Hematopoietic multipotent progenitor cell treated with erythropoietin and hydrocortisone succinate and interleukin-3 and kit ligand, for 17 days (in vitro differentiated cells): Measurements from ENCODE around the gene DAPK1.

Source experiments
- DNase-seq: peaks from one replicate; pipeline ENCODE4 v3.0.0-alpha.2; 2015; ENCODE audit warnings: low spot score

Gene DAPK1

DNA sequence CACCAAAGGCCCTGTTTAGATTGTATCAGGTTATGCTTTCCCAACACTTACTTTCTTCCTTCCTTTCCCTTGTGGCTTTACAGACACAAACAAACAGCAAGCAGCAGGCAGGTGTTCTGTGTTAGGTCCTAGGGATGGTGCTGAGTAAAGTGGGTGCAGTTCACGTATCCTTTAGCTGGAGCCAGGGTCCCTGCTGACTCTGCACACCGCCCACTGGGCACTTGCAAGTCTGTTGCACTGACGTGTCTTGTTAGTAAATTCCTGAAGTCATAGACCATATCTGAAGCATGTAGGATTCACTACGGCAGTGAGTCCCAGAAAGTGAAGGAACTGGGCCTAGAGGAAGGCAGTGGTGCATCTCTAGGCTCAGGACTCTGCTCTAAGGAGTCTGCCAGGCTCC, 96.5 kb downstream of the DAPK1 start:
- no peak for DNase-seq

DNA sequence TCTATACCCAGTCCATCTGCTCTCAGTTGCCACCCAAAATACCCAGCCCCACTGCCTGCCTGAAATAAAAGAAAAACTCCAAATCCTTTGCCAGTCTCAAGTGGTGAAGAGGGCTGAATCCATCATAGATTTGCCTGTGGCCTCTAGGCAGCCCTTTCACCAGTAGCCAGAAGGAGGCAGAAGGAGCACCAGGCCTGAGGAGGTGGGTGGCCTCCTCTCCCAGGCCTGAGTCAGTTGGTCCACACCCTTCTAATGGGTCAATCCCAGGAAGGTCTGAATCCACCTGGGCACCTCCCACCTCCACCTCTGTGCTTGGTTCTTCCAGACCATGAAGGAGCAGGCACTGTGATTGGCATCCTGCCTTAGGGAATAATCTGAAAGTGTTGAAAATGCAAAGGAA, 97.0 kb downstream of the DAPK1 start:
- DNase-seq, result no peak

DNA sequence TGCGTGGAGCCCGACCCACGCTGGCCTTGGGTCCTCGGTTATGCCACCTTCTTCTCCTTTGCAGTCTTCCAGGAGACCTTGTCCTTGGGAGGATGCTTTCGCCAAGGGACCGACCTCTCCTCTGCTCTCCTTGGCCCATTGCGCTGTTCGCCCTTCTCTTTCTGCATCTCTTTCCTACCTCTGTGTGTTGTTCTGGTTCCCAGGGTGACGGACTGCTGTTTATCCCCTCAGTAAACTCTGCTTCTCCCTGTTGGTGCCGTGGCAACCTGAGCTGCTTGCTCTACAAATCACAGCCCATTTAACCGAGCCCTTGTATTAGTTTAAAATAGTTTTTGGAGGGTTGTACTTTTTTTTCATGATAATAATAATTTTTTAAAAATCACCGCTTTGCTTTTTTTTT, 97.9 kb downstream of the DAPK1 start:
- no peak for DNase-seq

DNA sequence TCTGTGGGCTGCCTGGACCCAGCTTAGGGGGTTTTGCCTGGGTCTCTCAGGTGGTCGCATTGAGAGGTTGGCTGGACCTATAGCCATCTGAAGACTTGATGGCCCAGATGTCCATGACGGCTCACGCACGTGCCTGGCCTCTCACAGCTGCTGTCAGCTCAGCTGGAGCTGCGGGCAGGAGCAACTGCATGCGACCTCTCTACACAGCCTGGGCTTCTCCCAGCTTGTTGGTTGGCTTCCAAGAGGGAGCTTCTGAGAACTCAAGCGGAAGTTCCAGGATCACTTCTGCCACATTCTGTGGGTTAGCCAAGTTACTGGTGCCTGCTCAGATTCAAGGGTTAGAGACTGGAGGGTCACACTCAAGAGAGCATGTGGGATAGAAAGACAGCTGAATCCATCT, 99.2 kb downstream of the DAPK1 start:
- no peak for DNase-seq

DNA sequence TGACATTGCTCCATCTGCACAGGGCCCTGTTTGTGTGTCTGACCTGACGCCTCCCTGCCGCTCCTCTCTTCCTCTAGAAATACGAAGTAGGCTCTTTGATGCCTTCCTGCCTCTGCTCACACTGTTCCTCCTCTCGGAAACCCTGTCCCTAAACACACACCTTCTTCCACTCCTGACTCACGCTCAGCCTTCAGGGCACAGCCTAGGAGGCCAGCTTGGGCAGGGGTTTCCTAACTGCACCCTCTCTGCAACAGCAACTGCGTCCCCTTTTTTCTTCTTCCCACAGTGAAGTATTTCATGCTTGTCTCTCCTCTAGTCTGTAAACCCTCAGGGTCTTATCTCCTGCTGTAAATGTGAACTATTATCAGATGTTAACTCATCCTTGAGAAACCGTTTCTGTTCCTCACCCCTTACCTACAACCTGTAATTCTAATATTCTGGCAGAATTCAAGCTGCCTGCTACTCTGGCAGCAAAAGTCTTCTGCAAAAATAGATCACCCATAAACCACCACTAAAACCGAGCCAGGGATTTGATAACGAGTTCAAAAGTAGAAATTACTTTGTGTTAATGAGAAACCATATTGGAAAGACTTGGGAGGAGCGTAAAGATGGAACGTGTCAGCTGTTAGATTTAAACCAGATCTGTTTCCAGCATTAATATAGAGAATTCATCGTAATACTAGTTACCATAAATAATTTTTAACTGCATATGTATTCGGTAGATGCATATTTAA, 100.2 kb downstream of the DAPK1 start:
- no peak for DNase-seq

DNA sequence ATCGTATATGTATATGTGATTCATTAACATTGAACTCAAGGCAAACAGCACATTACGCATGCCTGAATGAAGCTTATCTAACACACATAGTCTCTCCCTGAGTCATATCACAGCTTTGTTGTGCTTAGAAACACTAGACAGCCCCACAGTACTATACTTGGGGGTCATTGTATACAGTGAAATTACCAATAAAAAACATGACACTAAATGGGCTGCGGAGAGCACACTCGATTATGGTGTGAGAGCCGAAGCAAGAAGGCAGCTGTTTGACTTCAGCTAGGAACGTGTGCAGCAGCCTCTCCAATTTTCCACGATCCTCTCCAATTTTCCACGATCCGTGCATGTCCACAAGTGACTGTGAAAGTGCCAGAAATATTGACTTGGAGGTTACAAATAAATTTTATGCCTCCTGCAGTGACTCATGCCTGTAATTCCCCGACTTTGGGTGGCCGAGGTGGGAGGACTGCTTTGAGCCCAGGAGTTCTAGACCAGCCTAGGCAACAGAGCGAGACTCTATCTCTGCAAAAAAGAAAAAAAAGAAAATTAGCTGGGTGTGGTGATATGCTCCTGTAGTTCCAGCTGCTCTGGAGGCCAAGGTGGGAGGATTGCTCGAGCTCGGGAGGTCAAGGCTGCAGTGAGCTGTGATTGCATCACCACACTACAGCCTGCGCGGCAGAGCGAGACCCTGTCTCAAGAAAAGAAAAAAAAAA, 102.4 kb downstream of the DAPK1 start:
- no peak for DNase-seq

DNA sequence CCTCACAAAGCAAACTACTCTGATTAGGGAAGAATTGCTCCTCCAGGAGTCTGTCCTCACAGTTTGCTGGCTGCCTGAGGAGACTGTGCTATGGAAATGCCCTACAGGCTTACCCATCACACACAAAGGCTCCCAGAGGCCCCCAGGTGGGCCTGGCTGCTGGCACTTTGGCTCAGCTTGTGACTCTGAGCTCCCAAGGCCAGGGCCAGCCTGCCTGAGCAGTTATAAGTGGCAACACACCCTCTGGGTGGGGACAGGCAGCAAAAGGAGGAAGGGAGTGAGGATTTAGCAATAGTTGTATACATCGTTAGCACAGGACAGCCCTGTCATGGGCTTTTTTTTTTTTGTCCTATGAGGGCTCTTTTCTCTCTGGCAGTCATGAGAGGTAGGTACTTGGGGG, 103.5 kb downstream of the DAPK1 start:
- no peak for DNase-seq

DNA sequence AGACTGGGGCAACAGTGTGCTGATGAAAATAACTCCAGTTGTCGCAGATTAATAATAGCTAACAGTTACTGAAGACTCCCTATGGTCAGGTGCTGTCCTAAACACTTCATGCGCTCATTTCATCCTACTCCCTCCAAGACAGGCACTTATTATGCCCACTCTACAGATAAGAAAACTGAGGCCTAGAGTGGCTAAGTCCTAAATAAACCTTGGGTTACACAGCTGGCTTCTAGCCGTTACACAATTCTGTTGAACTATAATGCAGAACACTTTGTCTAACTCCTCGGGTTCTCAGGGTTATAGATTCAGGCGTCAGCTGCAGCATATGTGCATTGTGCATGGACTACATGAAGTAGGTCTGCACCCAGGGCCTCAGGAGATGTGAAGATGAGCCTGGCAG, 103.9 kb downstream of the DAPK1 start:
- DNase-seq, result no peak

DNA sequence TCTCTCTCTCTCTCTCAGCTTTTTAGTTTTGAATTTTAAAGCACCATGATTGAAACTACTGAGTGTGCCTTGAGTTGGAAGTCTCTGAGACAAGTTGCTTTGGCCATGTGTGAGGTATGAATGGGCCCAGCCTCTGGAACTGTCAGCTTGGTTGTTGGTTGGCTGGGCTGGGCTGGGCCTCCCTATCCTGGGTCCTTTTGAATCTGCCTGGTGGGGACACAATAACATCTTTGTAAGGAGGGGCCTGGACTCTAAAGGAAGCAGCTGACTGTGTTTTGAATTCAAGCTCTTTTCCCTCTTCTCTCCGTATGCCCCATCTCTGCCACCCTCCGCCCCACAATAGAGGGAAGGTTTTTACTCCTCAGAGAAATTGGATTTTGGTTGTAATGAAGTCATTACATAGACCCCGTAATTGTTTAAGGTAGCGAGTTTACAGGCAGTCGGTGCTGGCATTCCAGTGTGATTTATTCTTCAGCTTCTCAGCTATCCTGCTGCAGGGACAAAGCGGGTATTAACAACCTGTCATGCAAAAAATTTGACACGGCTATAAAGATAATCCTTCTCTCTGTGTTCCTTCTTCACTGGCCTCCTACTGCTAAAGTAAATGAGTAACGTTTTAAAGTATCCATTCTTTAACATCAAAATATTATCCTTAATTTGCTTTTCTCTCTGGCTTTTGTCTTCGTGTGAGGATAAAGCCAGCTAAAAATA, 105.4 kb downstream of the DAPK1 start:
- DNase-seq, result no peak

DNA sequence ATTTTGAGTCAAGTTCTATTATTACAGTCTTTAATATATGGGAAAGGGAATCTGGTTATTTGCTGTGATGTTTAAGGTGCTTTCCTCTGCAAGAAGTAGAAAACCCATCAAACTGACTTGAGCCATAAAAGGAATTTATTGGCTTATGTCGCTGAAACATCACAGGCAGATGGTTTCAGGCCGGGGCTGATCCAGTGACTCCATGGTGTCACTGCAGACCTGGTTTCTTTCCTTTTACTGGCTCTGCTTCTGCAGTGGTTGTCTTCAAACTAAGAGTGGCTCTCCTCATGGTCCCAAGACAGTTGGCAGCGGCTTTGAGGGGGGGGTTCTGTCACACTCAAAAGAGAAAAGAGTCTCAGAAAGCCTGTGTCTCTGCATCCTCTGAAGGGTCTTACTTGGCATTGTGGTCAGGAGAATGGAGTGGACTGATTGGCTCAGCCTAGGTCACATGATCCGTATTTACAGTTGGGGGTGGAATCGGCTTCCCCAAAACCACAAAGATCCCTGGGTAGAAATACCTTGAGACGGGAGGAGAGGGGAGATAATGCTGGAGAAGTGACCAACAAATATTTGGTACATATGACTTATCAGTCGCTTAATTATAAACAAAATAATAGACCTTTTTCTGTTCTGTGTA, 106.3 kb downstream of the DAPK1 start:
- no peak for DNase-seq

DNA sequence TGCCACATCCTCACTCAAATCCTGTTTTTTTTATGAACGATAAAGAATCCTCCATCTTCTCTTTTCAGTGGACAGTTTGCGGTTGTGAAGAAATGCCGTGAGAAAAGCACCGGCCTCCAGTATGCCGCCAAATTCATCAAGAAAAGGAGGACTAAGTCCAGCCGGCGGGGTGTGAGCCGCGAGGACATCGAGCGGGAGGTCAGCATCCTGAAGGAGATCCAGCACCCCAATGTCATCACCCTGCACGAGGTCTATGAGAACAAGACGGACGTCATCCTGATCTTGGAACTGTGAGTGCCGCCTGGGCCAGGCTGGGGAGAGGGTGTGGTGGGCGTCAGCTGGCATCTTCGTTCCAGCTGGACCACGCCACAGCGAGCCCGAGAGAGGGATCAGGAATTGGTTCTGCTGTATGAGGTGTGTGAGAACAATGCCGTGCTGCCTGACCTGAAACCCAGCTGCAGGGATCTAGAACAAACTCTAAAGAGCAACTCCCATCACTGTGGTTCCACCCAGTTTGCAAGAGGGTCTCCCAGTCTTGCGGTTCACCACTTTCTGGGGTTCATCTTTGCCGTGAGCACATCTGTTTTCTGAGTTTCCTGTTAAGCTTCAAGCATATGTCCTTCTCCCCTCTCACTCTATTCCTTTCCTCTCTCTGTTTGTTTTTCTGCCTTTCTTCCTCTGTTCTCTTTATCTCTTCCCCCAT, 107.4 kb downstream of the DAPK1 start:
- DNase-seq, result no peak

DNA sequence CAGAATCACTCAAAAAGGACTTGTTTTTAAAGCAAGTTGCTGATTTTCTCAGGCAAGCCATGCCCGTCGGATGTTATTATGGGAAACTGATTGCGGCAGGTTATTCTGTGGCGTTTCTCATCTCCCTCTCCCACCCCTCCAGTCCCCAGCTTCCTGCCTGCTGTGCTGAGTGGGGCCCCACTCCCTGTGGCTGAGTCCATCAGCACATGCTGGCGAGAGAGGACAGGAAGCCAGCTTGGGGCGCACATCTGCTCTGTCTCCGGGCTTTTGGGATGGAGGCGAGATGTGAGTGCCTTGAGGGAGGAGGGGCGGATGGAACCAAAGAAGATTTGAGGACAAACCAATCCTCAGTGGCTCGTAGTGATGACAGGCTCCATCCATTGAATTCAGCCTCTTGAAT, 108.0 kb downstream of the DAPK1 start:
- no peak for DNase-seq

DNA sequence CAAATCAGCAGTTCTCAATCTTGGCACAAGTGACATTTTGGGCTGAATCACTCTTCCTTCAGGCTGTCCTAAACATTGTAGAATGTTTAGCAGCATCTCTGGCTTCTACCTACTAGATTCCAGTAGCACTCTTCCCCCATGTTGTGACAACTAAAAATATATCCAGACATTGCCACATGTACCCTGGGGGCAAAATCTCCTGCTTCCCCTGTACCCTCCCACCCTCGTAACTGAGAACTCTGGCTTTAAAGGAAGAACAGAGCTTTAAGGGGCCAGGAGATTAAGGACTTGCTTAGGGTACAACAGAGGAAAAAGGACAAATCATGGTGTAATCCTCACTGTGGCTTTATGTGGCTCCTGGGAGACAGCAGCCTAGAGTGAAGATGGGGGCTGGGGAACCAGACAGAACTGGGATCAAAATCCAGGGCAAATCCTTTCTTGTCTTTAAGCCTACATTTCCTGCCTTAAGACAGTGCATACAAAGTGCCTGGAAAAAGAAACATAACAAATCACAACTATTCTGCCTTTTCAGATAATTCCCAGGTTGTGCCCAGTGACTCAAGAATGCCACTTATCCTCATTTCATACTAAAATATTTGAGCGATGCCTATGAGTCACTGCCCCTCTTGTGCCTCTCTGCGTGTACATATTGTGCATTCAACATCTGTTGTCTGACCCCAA, 109.3 kb downstream of the DAPK1 start:
- no peak for DNase-seq

DNA sequence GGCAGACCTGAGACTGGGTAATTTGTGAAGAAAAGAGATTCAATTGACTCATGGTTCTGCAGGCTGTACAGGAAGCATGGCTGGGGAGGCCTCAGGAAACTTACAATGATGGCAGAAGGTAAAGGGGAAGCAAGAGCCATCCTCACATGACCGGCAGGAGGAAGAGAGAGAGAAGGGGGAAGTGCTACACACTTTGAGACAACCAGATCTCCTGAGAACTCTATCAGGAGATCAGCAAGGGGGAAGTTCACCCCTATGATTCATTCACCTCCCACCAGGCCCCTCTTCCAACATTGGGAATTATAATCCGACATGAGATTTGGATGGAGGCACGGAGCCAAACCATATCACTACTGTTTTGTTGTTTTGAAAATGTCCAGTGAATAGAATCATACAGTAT, 110.2 kb downstream of the DAPK1 start:
- no peak for DNase-seq

DNA sequence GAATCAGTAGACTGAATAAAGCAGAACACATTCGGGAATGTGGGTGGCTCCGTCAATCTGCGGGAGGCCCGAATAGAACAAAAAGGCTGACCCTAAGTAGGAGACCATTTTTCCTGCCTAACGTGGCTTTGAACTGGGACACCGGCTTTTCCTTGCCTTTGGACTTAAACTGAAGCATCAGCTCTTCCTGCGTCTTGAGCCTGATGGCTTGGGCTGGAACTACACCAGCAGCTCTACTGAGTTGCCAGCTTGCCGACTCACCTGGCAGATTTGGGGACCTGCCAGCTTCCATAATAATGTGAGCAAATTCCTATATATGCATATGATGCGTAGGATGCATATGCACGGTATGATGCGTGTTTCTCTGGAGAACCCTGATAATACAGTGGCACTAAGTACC, 111.3 kb downstream of the DAPK1 start:
- DNase-seq, result no peak

DNA sequence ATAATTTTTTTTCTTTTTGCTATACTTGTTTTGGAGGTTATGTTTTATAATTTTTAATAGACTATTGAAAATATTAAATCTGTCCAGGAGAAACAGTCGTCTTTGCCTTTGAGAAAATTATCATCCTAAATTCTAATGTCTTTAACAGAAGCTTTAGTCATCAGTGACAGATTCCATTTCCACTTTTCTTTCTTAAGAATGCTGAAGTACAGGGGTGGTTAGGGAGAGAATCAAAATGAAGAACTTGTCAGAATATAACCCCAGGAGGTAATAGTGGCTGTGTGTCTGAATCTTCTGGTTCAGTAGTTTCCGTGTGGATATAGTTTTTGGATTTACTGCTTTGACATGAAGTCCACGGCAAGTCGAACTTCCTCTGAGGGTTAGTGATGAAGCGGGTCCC, 111.8 kb downstream of the DAPK1 start:
- no peak for DNase-seq

DNA sequence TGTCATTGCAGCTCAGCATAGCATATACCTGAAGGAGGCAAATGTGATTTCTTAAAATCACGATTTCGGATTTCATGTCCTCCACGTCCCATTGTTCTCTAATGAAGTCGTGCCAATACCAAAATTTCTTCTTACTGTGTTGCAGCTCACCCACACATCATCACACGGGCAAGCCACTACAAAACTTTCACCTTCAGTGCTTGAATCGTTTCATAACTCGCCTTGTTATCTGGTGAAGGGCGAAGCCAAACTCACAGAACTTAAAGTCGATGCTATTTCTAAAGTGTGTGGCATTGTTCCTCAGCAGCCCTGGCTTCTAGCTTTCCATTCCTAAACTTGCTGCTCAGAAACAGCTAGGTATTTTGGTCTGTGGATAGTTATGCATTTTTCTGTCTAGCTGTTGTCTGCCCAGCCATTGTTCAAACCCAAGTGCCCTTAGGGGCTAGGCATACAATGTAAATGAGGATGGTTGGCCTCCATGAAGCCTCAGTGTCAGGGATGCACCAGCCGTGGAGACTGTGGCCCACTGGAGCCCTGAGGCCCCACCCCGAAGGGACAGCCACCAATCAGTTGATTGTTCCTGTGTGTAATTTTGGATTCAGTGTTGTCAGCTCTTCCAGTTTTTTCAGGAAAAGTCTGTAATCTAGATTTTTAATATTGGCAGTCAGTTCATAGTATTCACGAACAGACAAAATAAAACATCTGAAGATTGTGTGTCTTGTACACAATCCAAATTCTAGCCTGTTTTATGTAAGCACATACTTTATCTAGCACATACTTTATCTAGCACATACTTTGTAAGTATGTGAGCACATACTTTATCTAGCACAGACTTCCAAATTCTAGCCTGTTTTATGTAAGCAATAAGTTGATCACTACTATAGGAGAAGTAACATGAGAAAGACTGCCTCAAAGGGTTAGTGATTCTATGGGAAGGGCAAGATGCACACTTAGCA, 112.8 kb downstream of the DAPK1 start:
- no peak for DNase-seq

DNA sequence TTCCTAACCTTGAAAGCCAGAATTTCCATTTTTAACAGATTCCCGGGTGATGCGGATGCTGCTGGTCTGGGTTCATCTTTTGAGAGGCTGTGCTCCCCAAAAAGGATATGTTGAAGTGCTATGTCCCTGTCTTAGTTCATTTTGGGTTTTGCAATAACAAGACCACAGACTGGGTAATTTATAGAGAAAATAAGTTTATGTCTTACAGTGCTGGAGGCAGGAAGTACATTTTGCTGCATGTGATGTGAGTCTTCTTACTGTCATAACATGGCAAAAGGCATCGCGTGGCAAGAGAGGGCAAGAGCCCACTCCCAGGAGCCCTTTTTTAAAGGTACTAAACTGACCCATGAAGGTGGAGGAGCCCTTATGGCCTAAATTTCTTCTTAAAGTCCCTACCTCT, 114.1 kb downstream of the DAPK1 start:
- DNase-seq, result no peak

DNA sequence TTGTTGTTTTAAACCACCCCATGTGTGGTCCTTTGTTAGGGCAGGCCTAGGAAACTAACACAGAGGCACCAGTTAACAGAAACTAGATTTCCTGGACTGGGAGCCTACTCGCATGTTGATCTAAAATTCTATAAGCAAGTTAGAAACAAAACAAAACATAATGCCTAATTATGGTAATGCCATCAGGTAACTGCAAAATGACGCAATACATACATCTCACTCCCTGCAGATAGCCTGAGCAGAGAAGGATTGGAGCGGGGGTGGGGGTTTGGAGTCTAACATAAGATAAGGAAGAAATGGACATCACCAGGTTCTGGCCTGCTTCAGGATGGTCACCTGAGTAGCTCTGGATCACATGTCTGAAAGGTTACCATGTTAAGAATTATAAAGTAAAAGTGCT, 114.9 kb downstream of the DAPK1 start:
- DNase-seq, result no peak
